ENCODE data around the gene SNRPD2. TPM values are rescaled to one million over a fixed set of nuclear protein-coding genes. Genes with fewer than 3 reads are reported as not detected.
"Not testable (repeated sequence)": the region's sequence is repeated elsewhere in the genome, so short reads cannot be mapped to it uniquely, and the experiment has no call there.

The SNRPD2 gene
- 1,335 TPM for polyA plus RNA-seq (2012; ENCODE audit: insufficient read depth, insufficient read length, low read depth)

DNA sequence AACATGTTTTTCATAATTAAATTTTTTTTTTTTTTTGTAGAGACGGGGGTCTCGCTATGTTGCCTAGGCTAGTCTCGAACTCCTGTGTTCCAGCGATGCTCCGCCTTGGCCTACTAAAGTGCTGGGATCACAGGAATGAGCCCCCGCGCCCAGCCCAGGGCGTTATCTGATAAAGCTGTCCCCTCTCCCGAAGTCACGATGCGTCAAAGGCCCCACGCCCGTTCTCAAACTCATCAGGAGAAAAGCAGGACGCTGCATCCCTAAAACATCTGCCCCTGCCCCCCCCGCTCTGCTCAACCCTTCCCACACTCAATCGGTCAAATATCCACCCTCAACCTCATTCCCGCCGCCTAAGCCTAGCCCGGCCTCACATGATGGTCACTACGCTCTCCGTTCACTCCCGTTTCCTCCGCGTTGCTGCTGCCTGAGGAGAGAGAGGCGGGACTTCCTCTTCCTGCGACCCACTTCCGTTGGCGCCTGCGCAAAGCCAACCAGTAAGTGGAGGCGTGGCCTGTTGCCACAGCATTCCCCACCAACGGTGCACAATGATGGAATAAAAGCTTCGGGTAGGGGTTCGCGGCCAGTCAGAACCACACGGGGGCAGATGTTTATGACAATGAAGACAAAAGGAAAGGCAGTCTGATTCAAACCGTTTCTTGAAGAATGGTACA lies at the start of gene SNRPD2:
SNRPD2 (minus strand) TSS at position 438 of the 671 bp plus-strand sequence; CDS start at position 373, 65 bp downstream.
- DNase-seq: peak; percentile 96
- no peak for TF ChIP-seq CTCF (IDR thresholded peaks at IDR 0.05; ENCODE audit: low read depth, low read length)
- peak within 1 kb of the TSS; percentile 94 for H3K4me3 ChIP-seq (ENCODE audit: low read depth, low read length)
- H3K27me3 ChIP-seq: no peaks in the 10 kb centered on the region
- no peaks in the 10 kb centered on the region for H3K9me3 ChIP-seq
- no peaks in the 10 kb centered on the region for H3K4me1 ChIP-seq
- H3K36me3 ChIP-seq: peaks cover 26% of the 10 kb centered on the region

GRCh38 chr19:45739498-45740439 lies 48.0 kb upstream of the SNRPD2 start:
- Histone ChIP-seq H3K9me3 (no peaks in the 10 kb centered on the region), H3K36me3 (no peaks in the 10 kb centered on the region), H3K27me3 (peaks cover 13% of the 10 kb centered on the region), H3K4me3 (ENCODE audit: low read depth, low read length) (no peak overlapping the region), H3K4me1 (no peaks in the 10 kb centered on the region)
- no peak for DNase-seq
- TF ChIP-seq CTCF (IDR thresholded peaks at IDR 0.05; ENCODE audit: low read depth, low read length): 0 out of 2 replicates have a peak, but pooled peaks have one; percentile 2

GRCh38 chr19:45733160-45733810 lies 41.5 kb upstream of the SNRPD2 start, which contains the start of gene MEIOSIN:
TSS of gene MEIOSIN (plus strand) at chr19:45733439. CDS start at chr19:45735377, 1,938 bp downstream.
- Histone ChIP-seq H3K9me3 (no peaks in the 10 kb centered on the region), H3K27me3 (no peaks in the 10 kb centered on the region), H3K36me3 (no peaks in the 10 kb centered on the region), H3K4me1 (no peaks in the 10 kb centered on the region; the same call in 1 of the 2 replicates), H3K4me3 (ENCODE audit: low read depth, low read length) (no peak within 1 kb of the TSS)
- no peak for DNase-seq
- TF ChIP-seq CTCF (IDR thresholded peaks at IDR 0.05; ENCODE audit: low read depth, low read length): no peak

GRCh38 chr19:45730368-45731288 lies 38.9 kb upstream of the SNRPD2 start, which contains the start of gene FBXO46:
TSS of gene FBXO46 (minus strand) at chr19:45730896. CDS start at chr19:45713495, 17,401 bp downstream.
- peak; percentile 99 for DNase-seq
- 0 out of 2 replicates have a peak, but pooled peaks have one; percentile 14 for TF ChIP-seq CTCF (IDR thresholded peaks at IDR 0.05; ENCODE audit: low read depth, low read length)
- no peaks in the 10 kb centered on the region; the same call in 1 of the 2 replicates for H3K4me1 ChIP-seq
- peak within 1 kb of the TSS; percentile 92 for H3K4me3 ChIP-seq (ENCODE audit: low read depth, low read length)
- no peaks in the 10 kb centered on the region for H3K9me3 ChIP-seq
- H3K36me3 ChIP-seq: no peaks in the 10 kb centered on the region
- H3K27me3 ChIP-seq: no peaks in the 10 kb centered on the region

GRCh38 chr19:45729800-45730290 lies 38.1 kb upstream of the SNRPD2 start:
- peak overlapping the region; percentile 92 for H3K4me3 ChIP-seq (ENCODE audit: low read depth, low read length)
- H3K27me3 ChIP-seq: no peaks in the 10 kb centered on the region
- no peaks in the 10 kb centered on the region; the same call in 1 of the 2 replicates for H3K4me1 ChIP-seq
- no peak for TF ChIP-seq CTCF (IDR thresholded peaks at IDR 0.05; ENCODE audit: low read depth, low read length)
- DNase-seq: no peak
- H3K9me3 ChIP-seq: no peaks in the 10 kb centered on the region
- H3K36me3 ChIP-seq: no peaks in the 10 kb centered on the region

- not testable (repeated sequence) for H3K4me3 ChIP-seq (ENCODE audit: low read depth, low read length); H3K27me3 ChIP-seq; DNase-seq; H3K9me3 ChIP-seq; H3K4me1 ChIP-seq; H3K36me3 ChIP-seq
These were observed 36.9 kb upstream of the SNRPD2 start for GRCh38 chr19:45728683-45729082.

DNA sequence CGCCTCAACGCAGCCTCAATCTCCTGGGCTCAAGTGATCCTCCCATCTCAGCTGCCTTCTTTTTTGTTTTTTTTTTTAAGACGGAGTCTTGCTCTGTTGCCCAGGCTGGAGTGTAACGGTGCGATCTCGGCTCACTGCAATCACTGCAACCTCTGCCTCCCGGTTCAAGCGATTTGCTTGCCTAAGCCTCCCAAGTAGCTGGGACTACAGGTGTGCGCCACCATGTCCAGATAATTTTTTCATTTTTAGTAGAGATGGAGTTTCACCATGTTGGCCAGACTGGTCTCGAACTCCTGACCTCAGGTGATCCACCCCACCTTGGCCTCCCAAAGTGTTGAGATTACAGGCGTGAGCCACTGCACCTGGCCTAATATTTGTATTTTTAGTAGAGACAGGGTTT lies 28.3 kb upstream of the SNRPD2 start:
- DNase-seq; H3K27me3 ChIP-seq; H3K9me3 ChIP-seq; H3K4me3 ChIP-seq (ENCODE audit: low read depth, low read length); H3K4me1 ChIP-seq: not testable (repeated sequence)
- peaks cover 12% of the 10 kb centered on the region for H3K36me3 ChIP-seq
